Aorta (tissue), 5 donors: ENCODE data around the gene HOXB6. TPM values are rescaled to one million over a fixed set of nuclear protein-coding genes. Genes with fewer than 3 reads are reported as not detected.

Experiments used
- ATAC-seq: fragments of 200-7000 bp; cut with Tn5 transposase; one replicate; pipeline ENCODE4 v1.9.1; 2022; ENCODE audit warnings: moderate library complexity; ENCODE audit not compliant: low FRiP score
- DNase-seq, 2 donors: peaks; one replicate each; pipeline ENCODE4 v3.0.0-alpha.2; 2020
- H3K27ac ChIP-seq, 2 donors: one replicate each; pipeline ENCODE4 v1.5.1; 2013; ENCODE audit warnings: low read length in 2 of 2, mild to moderate bottlenecking in 2 of 2, moderate library complexity in 2 of 2, control low read depth in 1 of 2, inconsistent platforms in 1 of 2, low read depth in 1 of 2
- H3K27me3 ChIP-seq, 2 donors: one replicate each; pipeline ENCODE4 v1.6.1; 2013; ENCODE audit warnings: control low read depth in 1 of 2, low read length in 1 of 2, mild to moderate bottlenecking in 1 of 2, moderate library complexity in 1 of 2; ENCODE audit not compliant: insufficient read depth in 2 of 2, control insufficient read depth in 1 of 2
- H3K36me3 ChIP-seq, 2 donors: one replicate each; pipeline ENCODE4 v1.6.1; 2013; ENCODE audit warnings: control low read depth in 1 of 2, low read length in 1 of 2, mild to moderate bottlenecking in 1 of 2; ENCODE audit not compliant: insufficient read depth in 2 of 2, control insufficient read depth in 1 of 2
- H3K4me1 ChIP-seq, 2 donors: one replicate each; pipeline ENCODE4 v1.6.1; 2013; ENCODE audit warnings: low read length in 2 of 2, control low read depth in 1 of 2, mild to moderate bottlenecking in 1 of 2, moderate library complexity in 1 of 2; ENCODE audit not compliant: insufficient read depth in 2 of 2, control insufficient read depth in 1 of 2
- H3K4me3 ChIP-seq, 2 donors: one replicate each; pipeline ENCODE4 v1.5.1; 2013; ENCODE audit warnings: low read length in 2 of 2, control low read depth in 1 of 2, mild to moderate bottlenecking in 1 of 2
- H3K9me3 ChIP-seq: one replicate; pipeline ENCODE4 v1.6.1; 2013; ENCODE audit warnings: mild to moderate bottlenecking, low read length; ENCODE audit not compliant: control insufficient read depth
- WGBS, 2 donors: extraction: QIAGEN DNeasy Blood & Tissue Kit; methylation state at CpG; one replicate each; pipeline ENCODE4 v1.1.7; 2013; 5-methylcytosine and 5-hydroxymethylcytosine counted together
- intact Hi-C, 2 donors: fragments of 100-400 bp; cut with DNase I; formaldehyde crosslinking; loops; one replicate each; pipeline versions ENCODE4 v1.14.2 to v1.15.0; 2022
- polyA plus RNA-seq, 2 donors: library from polyadenylated mRNA; stranded (reverse); fragments of 200-250 nt; gene quantifications; one replicate each; pipeline ENCODE4 v1.2.3, GENCODE V29; 2013
- total RNA-seq, 2 donors: library from RNA; stranded (reverse); fragmentation: NEBNext Ultra II Directional; extraction: Animal tissue kit (Norgen Biotek cat#: 25700); gene quantifications; one replicate each; pipeline ENCODE4 v1.2.1, GENCODE V29; 2021
- donor health status: healthy with polysubstance abuse.
- donor health status: Bipolar disorder and iron deficiency.
- donor health status: DM: no; HTN: no; CAD: no.
- donor health status: DM: no; HTN: no; CAD: no.
- donor health status: DM: yes; HTN: yes; CAD: no.

HOXB6 gene
- total and polyA plus RNA-seq, 4 donors, result 3.9 to 16.8 (median 5.0) TPM

- WGBS, 2 donors, result 51 to 67% methylated on average over 5 of the region's 5 CpGs
- H3K27me3 ChIP-seq, result no peaks in the 10 kb centered on the region
- no peak for ATAC-seq
- H3K36me3 ChIP-seq, result no peaks in the 10 kb centered on the region
- H3K4me3 ChIP-seq, result no peak overlapping the region
- no peaks in the 10 kb centered on the region for H3K9me3 ChIP-seq
- H3K4me1 ChIP-seq, result no peaks in the 10 kb centered on the region
- DNase-seq, result peak; percentile 9 to 37
- intact Hi-C loops, result no loop called here
- no peak overlapping the region for H3K27ac ChIP-seq
Observed at GRCh38 chr17:48629411-48629759, 24.6 kb upstream of the HOXB6 start.

GRCh38 chr17:48628649-48629410 is 24.0 kb upstream of the HOXB6 start:
- ATAC-seq (no peak), DNase-seq (peak; percentile 26 to 42)
- H3K9me3 ChIP-seq, result no peaks in the 10 kb centered on the region
- no peak overlapping the region for H3K27ac ChIP-seq
- WGBS, 2 donors, result 57 to 64% methylated on average over 5 of the region's 5 CpGs
- no peaks in the 10 kb centered on the region for H3K27me3 ChIP-seq
- intact Hi-C loops, result no loop called here
- no peaks in the 10 kb centered on the region for H3K36me3 ChIP-seq
- no peaks in the 10 kb centered on the region for H3K4me1 ChIP-seq
- H3K4me3 ChIP-seq, result no peak overlapping the region

- Histone ChIP-seq H3K4me3 (no peak overlapping the region), H3K4me1 (no peaks in the 10 kb centered on the region), H3K36me3 (no peaks in the 10 kb centered on the region), H3K27me3 (no peaks in the 10 kb centered on the region), H3K27ac (no peak overlapping the region), H3K9me3 (no peaks in the 10 kb centered on the region)
- intact Hi-C loops, result no loop called here
- ATAC-seq (no peak), DNase-seq (peak; percentile 10 to 46)
- 25 to 28% methylated on average over 27 of the region's 27 CpGs for WGBS, 2 donors
Observed at GRCh38 chr17:48627623-48628521, 23.1 kb upstream of the HOXB6 start.

- DNase-seq (peak in 1 of 2 donors; percentile 4), ATAC-seq (no peak)
- H3K27me3 ChIP-seq, result no peaks in the 10 kb centered on the region
- H3K27ac ChIP-seq, result no peak overlapping the region
- H3K4me3 ChIP-seq, result no peak overlapping the region
- H3K9me3 ChIP-seq, result no peaks in the 10 kb centered on the region
- H3K36me3 ChIP-seq, result no peaks in the 10 kb centered on the region
- intact Hi-C loops, result no loop called here
- H3K4me1 ChIP-seq, result no peaks in the 10 kb centered on the region
- 33 to 44% methylated on average over 5 of the region's 5 CpGs for WGBS, 2 donors
Observed at GRCh38 chr17:48627118-48627597, 22.4 kb upstream of the HOXB6 start.

- Histone ChIP-seq H3K9me3 (no peaks in the 10 kb centered on the region), H3K36me3 (no peaks in the 10 kb centered on the region), H3K4me1 (no peaks in the 10 kb centered on the region), H3K4me3 (peak within 1 kb of the TSS; percentile 11 to 29), H3K27me3 (no peaks in the 10 kb centered on the region), H3K27ac (no peak within 1 kb of the TSS)
- ATAC-seq, result no peak
- WGBS, 2 donors, result 2% methylated on average over 38 to 50 of the region's 50 CpGs
- intact Hi-C loops, result no loop called here
- DNase-seq, result peak; percentile 50 to 82
Observed at GRCh38 chr17:48626245-48627117, 21.7 kb upstream of the HOXB6 start, which contains the start of gene HOXB9. Gene HOXB9 (minus strand): TSS chr17:48626358. CDS start chr17:48626269, 89 bp downstream.

GRCh38 chr17:48625495-48626244 is 20.9 kb upstream of the HOXB6 start:
- WGBS, 2 donors, result 1% methylated on average over 58 to 69 of the region's 69 CpGs
- no peaks in the 10 kb centered on the region for H3K9me3 ChIP-seq
- H3K27ac ChIP-seq, result no peak overlapping the region
- H3K36me3 ChIP-seq, result no peaks in the 10 kb centered on the region
- ATAC-seq (peak; percentile 15), DNase-seq (peak in 1 of 2 donors; percentile 80)
- no peaks in the 10 kb centered on the region for H3K4me1 ChIP-seq
- no peaks in the 10 kb centered on the region for H3K27me3 ChIP-seq
- intact Hi-C loops, result no loop called here
- peak overlapping the region; percentile 11 to 29 for H3K4me3 ChIP-seq

- ATAC-seq, result peak; percentile 61
Observed at GRCh38 chr17:48624544-48625494, 20.0 kb upstream of the HOXB6 start.

More at GRCh38 chr17:48624544-48625494, 20.0 kb upstream of the HOXB6 start:
- H3K36me3 ChIP-seq, result no peaks in the 10 kb centered on the region
- 4 to 5% methylated on average over 55 to 66 of the region's 66 CpGs for WGBS, 2 donors
- no peaks in the 10 kb centered on the region for H3K27me3 ChIP-seq
- intact Hi-C loops, result loop anchor here in 1 of 2 donors (5.0 kb wide), 1 partner anchor 293 kb away; no protein-coding TSS in a partner anchor
- H3K4me3 ChIP-seq, result no peak overlapping the region
- no peak overlapping the region for H3K27ac ChIP-seq
- H3K4me1 ChIP-seq, result no peaks in the 10 kb centered on the region
- no peak for DNase-seq
- no peaks in the 10 kb centered on the region for H3K9me3 ChIP-seq
